C4-2B (cell line): ENCODE data around the gene MYD88.
A peak's percentile ranks its signal among the peaks of the same experiment; 100 is the strongest.
"Not testable (repeated sequence)": the region's sequence is repeated elsewhere in the genome, so short reads cannot be mapped to it uniquely, and the experiment has no call there.

ENCODE experiments used
- H3K27ac ChIP-seq: fragments of 450-650 bp; 2 replicates; pipeline ENCODE4 v1.5.1; 2017
- ZFX ChIP-seq: fragments of 450-650 bp; IDR thresholded peaks from 2 replicates; pipeline ENCODE4 v1.6.1; 2017
- TF ChIP-seq, protein P1 (sequence below): fragments of 450-650 bp; conservative IDR thresholded peaks from 2 replicates; pipeline ENCODE4 v1.5.1; 2017; ENCODE audit warnings: mild to moderate bottlenecking

MYD88 gene

DNA sequence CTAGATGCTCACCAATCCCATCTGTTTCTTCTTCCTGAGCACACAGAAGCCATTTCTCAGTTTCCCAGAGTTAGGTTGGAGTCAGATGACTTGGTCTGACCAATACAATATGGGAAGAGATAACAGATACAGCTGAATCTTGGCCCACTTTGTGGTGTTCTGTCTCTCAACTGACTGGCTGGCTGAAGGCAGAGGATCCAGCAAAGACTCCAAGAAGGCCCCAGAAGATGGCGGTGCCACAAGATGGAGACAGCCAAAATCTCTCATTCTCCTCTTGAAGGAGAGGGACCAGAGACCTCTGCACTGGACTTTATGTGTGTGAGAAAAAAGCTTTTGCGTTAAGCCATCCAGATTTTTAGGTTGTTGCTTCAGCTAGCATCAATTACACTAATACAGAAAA is 18.7 kb downstream of the MYD88 start:
- no peak overlapping the region for H3K27ac ChIP-seq
- no peak for TF ChIP-seq ZFX
- TF ChIP-seq, protein P1, sequence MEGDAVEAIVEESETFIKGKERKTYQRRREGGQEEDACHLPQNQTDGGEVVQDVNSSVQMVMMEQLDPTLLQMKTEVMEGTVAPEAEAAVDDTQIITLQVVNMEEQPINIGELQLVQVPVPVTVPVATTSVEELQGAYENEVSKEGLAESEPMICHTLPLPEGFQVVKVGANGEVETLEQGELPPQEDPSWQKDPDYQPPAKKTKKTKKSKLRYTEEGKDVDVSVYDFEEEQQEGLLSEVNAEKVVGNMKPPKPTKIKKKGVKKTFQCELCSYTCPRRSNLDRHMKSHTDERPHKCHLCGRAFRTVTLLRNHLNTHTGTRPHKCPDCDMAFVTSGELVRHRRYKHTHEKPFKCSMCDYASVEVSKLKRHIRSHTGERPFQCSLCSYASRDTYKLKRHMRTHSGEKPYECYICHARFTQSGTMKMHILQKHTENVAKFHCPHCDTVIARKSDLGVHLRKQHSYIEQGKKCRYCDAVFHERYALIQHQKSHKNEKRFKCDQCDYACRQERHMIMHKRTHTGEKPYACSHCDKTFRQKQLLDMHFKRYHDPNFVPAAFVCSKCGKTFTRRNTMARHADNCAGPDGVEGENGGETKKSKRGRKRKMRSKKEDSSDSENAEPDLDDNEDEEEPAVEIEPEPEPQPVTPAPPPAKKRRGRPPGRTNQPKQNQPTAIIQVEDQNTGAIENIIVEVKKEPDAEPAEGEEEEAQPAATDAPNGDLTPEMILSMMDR, result no peak

DNA sequence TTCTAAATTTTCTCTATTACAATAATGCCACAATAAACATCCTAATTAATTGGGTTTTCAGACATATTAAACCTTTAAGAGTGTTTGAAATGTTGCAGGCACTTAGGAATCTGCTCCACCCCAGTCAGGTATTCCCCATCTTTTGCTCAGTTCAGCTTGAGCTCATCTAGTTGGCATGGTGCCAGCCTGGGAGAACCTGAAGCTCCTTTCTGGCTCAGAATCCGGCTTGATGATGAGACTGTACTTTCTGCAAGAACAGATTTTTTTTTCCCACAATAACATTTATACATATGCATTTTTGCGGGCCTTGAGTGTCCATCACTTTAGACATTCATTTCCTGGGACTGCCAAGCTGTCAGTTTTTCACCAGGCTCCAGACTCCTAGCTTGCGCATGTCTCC is 19.1 kb downstream of the MYD88 start:
- TF ChIP-seq, protein P1, result no peak
- no peak for TF ChIP-seq ZFX
- H3K27ac ChIP-seq, result no peak overlapping the region

DNA sequence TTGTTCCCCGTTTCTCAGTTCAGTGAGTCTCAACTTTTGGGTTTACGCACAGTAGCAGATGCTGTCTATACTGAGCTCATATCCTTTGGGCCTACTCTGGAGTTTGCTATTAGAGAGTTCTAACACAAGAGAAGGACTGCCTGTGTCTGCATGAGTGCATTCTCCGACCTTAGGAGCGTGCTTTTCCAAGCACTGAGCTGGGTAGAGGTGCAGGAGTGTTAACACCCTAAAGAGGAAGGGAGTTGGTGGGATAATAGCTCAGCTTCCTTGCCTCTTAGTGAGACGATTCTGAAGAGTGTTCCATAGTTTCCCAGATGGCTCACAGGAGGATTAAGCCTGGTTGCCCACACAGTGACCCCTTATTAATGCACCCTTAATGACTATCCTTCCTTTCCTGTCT is 20.0 kb downstream of the MYD88 start:
- TF ChIP-seq, protein P1, result no peak
- no peak for TF ChIP-seq ZFX
- H3K27ac ChIP-seq, result no peak overlapping the region

DNA sequence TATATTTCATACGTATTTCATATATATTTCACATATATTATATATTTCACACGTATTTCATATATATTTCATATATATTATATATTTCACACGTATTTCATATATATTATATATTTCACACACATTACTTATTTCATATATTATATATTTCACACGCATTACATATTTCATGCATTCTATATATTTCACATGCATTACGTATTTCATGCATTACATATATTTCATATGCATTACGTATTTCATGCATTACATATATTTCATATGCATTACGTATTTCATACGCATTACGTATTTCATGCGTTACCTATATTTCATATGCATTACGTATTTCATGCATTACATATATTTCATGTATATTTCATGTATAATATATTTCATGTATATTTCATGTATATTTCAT is 22.2 kb downstream of the MYD88 start:
- H3K27ac ChIP-seq, result not testable (repeated sequence)

DNA sequence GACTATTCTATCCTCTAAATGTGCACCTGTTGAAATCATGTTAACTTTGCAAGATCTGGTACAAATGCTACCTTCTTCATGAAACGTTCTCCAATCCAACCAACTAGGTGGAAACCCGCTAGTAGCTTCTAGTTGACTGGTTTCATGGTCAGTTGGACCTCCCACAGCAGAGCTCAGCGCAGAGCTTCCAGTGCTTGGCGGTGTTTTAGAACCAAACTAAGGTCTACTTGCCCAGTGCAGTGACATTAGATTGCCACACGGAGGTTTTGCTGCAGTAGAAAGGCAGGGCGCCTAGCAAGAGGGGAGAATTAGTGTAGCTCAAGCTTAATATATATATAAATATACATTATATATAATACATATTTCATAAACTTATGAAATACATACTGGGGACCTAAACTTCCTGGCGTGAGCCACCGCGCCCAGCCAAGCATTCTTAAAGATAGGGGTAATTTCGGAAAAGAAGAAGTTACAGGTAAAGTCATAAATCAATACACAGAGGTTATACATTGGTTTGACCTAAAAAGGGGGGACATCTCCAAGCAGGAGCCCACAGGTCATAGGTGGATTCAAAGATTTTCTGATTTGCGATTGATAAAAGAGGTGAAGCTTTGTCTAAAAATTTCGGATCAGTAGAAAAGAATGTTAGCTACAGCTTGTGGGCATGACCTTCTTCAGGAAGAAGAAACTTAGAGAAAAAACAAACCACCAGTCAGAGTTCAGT is 24.8 kb downstream of the MYD88 start:
- TF ChIP-seq, protein P1, result peak; percentile 8; the same call in 1 of the 2 replicates
- no peak for TF ChIP-seq ZFX
- H3K27ac ChIP-seq, result no peak overlapping the region

DNA sequence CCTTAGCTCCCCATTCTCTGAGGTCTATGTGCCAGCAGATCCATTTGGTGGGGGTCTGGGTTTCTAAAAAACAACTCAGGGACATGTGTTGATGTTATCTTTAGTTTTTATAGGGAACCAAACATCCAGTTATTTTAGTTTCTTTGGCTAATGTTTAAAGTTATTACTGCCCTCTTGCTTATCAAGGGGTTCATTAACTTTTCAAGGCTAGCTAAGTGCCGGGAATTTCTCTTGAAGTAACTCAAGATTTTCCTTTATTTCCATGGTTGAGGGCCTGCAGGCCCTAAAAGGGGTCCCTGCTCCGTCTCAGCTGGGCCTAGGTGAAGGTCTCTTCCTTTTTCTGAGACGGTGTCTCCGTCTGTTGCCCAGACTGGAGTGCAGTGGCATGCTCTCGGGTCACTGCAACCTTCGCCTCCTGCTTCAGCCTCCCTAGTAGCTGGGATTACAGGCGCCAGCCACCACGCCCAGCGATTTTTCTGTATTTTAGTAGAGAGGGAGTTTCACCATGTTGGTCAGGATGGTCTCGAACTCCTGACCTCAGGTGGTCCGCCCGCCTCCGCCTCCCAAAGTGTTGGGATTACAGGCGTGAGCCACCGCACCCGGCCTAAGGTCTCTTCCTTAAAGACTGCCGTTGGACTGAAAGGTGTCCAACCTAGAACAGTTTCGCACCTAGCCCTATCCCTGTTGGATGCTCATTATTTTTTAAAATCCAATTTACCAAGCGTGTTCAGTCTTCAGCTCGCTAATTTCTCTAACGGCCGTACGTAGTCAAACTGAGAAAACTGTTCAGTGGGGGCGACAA is 25.6 kb downstream of the MYD88 start:
- TF ChIP-seq, protein P1, result no peak
- no peak for TF ChIP-seq ZFX
- peak overlapping the region; percentile 89 for H3K27ac ChIP-seq

DNA sequence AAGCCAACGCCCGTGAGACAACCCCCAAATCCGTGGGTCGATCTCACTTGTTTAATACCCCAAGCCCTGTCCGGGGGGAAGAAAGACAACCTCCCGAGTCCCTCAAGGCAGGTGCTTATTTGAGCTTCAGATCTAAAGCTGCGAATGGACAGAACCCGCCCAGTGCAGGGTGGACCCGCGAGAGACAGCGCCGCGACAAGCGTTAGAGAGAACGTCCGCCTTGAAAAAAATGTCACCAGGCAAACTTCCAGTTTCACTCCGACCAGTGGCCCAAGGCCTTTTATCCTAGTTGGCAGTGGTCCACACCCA is 26.1 kb downstream of the MYD88 start:
- TF ChIP-seq ZFX, result no peak
- TF ChIP-seq, protein P1, result no peak
- H3K27ac ChIP-seq, result peak overlapping the region; percentile 89
